ENCODE measurements around the gene ZNF746.

ZNF746 gene

GRCh38 chr7:149422914-149423301 lies 74.7 kb downstream of the ZNF746 start:
- Histone ChIP-seq H3K9me2 (replicated peaks; ENCODE audit: low read depth, low read length) (no peaks in the 10 kb centered on the region), H3K36me3 (ENCODE audit: insufficient read depth, low read length) (no peaks in the 10 kb centered on the region), H3K4me1 (ENCODE audit: insufficient read depth, low read length, poor library complexity, severe bottlenecking) (no peaks in the 10 kb centered on the region), H4K20me1 (ENCODE audit: insufficient read depth, low read length, poor library complexity, severe bottlenecking) (no peaks in the 10 kb centered on the region), H3F3A (ENCODE audit: low read depth) (no peaks in the 10 kb centered on the region), H3K9ac (ENCODE audit: low read depth, low read length, poor library complexity, severe bottlenecking) (no peak overlapping the region), H3K27me3 (ENCODE audit: insufficient read depth, low read length, poor library complexity, severe bottlenecking) (no peaks in the 10 kb centered on the region), H3K4me2 (ENCODE audit: low read depth, low read length, poor library complexity, severe bottlenecking) (no peak overlapping the region), H3K4me3 (ENCODE audit: low read length, poor library complexity, severe bottlenecking) (no peak overlapping the region), H3K79me2 (ENCODE audit: insufficient read depth, low read length) (no peaks in the 10 kb centered on the region), H3K9me3 (ENCODE audit: insufficient read depth, low read depth, low read length) (no peaks in the 10 kb centered on the region), H2AFZ (ENCODE audit: low read length) (no peak overlapping the region)
- no peak for TF ChIP-seq EZH2phosphoT487 (IDR thresholded peaks at IDR 0.05; ENCODE audit: borderline replicate concordance)
- no peak for TF ChIP-seq CTCF (conservative IDR thresholded peaks at IDR 0.05; ENCODE audit: low read length)

All from Loucy (cell line).